Measurements from ENCODE around the gene PPFIBP2. TPM values are rescaled to one million over a fixed set of nuclear protein-coding genes. Genes with fewer than 3 reads are reported as not detected.

PPFIBP2 gene
- total RNA-seq, 2 experiments from 2014 or later, result 33.1 to 34.7 TPM

DNA sequence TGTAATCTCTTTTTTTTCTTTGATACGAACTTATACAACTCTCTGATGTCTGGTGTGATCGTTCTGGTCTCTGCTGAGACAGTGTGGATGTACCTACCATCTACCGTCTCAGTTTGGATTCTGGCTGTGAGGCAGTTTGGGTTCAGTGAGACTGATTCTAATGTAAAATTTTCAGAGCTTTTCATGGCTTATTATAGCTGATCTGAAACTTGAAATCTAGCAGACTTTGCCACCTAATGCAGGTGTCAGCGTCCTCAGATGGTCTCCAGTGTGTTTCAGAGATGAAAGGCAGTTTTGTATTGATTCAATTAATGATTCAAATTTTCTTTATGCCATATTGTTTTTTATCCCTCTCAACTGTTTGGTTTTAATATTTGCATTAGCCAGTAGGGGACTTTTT is 35.9 kb downstream of the PPFIBP2 start:
- Mint-ChIP-seq H3K4me3 (no peak overlapping the region), H3K36me3 (ENCODE audit: low read depth) (peaks cover 6% of the 10 kb centered on the region), H3K27ac (no peak overlapping the region), H3K9me3 (no peaks in the 10 kb centered on the region), H3K27me3 (no peaks in the 10 kb centered on the region), H3K4me1 (peaks cover 8% of the 10 kb centered on the region)
- CTCF ChIA-PET, result no interaction called here
- POLR2A ChIA-PET, result no interaction called here
- DNase-seq, result no peak

DNA sequence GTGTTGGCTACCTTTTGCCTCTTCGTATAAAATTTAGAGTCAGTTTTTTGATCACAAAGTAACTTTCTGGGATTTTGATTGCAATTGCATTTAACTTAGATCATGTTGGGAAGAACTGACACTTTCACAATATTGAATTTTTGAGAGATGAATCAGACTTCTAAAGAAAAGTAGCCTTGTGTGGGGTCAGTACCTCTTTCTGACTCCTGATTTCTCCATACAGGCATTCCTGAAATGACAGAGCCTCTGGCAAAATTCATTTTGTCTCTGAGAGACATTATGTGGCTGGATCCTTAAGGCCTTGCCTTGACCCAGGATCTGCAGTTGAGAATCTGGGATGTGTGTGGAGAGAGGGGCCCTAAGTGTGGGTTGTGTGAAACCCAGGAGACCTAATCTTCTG is 37.8 kb downstream of the PPFIBP2 start:
- H3K4me1 Mint-ChIP-seq, result peaks cover 7% of the 10 kb centered on the region
- no peaks in the 10 kb centered on the region for H3K27me3 Mint-ChIP-seq
- no peak overlapping the region for H3K27ac Mint-ChIP-seq
- ChIA-PET CTCF (no interaction called here), POLR2A (no interaction called here)
- H3K4me3 Mint-ChIP-seq, result no peak overlapping the region
- H3K9me3 Mint-ChIP-seq, result no peaks in the 10 kb centered on the region
- DNase-seq, result no peak
- peaks cover 6% of the 10 kb centered on the region for H3K36me3 Mint-ChIP-seq (ENCODE audit: low read depth)

DNA sequence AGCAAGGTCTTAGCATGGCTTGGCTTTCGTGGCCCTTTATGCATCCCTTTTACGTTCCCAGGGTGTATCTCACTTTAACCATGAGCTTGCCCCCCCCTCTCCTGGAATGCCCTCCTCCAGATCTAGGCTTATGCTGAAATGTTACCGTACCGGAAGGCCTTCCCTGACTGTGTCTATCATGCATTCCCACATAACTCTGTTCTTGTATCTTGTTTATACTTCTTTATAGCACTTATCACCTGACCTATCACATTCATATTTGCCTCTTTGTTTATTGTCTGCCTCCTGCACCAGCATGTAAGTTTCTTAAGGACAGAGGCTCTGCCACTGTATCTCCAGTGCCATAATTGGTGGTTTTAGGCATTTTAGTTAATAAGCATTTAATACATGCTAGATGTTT is 38.9 kb downstream of the PPFIBP2 start:
- Mint-ChIP-seq H3K27me3 (no peaks in the 10 kb centered on the region), H3K9me3 (no peaks in the 10 kb centered on the region), H3K4me3 (no peak overlapping the region), H3K27ac (no peak overlapping the region), H3K4me1 (peaks cover 7% of the 10 kb centered on the region), H3K36me3 (ENCODE audit: low read depth) (peaks cover 6% of the 10 kb centered on the region)
- ChIA-PET POLR2A (no interaction called here), CTCF (interaction anchor here (0.6 kb wide), 1 partner anchor 47 kb away, joined by 6 read pairs; no protein-coding TSS in a partner anchor)
- DNase-seq, result no peak

DNA sequence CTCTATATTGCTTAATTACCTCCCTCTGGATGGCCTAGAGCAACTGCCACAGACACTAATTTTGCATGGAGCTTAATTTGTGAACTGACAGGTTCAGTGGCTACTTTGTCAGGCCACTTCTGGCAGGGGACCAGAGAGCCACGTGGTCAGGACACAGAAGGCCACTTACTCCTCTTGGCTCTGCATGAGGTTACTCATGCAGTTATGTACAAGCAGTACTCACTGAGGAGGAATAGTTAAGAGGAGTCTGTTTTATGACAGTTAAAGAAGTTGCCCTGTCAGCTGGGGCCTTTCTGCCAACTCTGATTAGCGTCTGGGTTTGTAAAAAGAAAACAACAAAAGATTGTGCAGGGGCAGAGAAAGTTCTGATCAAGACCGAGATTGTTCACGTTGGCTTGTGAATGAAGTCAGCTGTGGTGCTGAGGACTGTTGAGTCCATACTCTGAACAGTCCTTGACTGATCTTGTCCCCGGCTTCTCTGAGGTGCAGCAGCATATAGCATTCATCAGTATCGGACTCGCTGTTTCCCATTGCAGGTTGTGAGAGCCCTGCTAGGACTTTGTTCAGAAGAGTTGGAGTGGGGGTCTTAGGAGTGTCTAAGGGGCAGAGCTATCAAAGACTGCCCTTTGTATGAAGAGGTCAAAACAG is 41.4 kb downstream of the PPFIBP2 start:
- Mint-ChIP-seq H3K4me1 (no peaks in the 10 kb centered on the region), H3K4me3 (no peak overlapping the region), H3K27ac (no peak overlapping the region), H3K27me3 (no peaks in the 10 kb centered on the region), H3K9me3 (no peaks in the 10 kb centered on the region), H3K36me3 (ENCODE audit: low read depth) (peaks cover 6% of the 10 kb centered on the region)
- DNase-seq, result no peak
- ChIA-PET POLR2A (no interaction called here), CTCF (no interaction called here)

DNA sequence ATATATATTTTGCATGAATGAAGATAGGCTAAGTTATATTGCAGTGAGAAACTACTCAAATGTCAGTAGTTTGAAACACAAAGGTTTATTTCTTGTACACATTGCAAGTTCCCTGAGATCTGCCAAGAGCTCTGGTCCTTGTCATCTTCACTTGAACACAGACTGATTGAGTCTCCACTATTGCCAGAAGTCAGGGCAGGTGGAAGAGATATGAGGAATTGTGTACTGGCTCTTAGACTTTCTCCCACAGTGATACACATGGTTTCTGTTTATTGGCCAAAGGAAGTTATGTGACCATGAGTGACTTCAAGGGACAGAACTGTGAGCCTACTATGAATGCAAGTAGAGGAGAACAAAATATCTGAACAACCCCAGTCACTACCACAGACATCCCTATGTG is 44.2 kb downstream of the PPFIBP2 start:
- ChIA-PET CTCF (no interaction called here), POLR2A (no interaction called here)
- no peak for DNase-seq
- Mint-ChIP-seq H3K27me3 (no peaks in the 10 kb centered on the region), H3K9me3 (no peaks in the 10 kb centered on the region), H3K36me3 (ENCODE audit: low read depth) (peaks cover 3% of the 10 kb centered on the region), H3K27ac (no peak overlapping the region), H3K4me1 (no peaks in the 10 kb centered on the region), H3K4me3 (no peak overlapping the region)

DNA sequence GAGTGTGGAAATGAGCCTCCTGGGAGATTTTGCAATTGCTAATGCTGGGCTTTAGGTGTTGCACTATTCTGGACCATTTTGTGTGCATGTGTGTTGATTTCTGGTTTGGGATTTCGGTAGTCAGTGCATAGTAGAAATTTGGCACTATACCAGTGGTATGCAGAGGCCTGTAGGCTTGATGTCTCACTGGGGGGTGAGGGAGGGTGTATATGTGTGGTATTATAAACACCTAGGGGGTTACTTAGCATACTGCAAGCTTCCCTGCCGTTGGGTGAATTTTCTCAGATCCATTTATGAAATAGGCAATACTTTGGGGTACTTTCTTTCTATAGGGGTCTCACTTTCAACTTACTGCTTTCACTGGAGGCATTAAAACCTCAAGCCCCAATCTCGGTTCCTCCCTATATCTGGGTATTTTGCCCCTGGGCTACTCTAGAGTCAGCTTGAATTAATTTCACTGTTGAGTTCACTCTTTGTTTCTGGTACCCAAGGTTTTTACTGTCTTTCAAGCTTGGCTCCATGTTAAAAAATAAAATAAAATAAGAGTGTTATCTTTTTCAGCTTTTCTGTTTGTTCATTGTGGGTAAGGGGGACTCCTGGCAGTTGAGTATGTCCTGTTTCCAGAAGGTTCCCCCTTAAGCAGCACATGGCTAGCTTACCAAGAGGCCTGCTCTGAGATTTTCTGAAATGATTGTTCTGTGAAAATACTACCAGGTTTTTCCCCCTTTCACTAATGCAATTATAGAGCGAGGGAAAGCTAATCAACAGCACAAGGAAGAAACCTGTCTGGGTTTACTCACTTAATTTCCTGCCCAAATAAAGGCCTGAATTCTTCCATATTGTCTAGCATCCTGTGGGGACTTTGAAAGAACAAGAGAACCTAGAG is 45.8 kb downstream of the PPFIBP2 start:
- DNase-seq, result no peak
- Mint-ChIP-seq H3K4me1 (no peaks in the 10 kb centered on the region), H3K36me3 (ENCODE audit: low read depth) (no peaks in the 10 kb centered on the region), H3K9me3 (no peaks in the 10 kb centered on the region), H3K27ac (no peak overlapping the region), H3K27me3 (no peaks in the 10 kb centered on the region), H3K4me3 (no peak overlapping the region)
- CTCF ChIA-PET, result interaction anchor here (1.3 kb wide), 1 partner anchor 11 kb away, joined by 3 read pairs; no protein-coding TSS in a partner anchor
- POLR2A ChIA-PET, result no interaction called here

DNA sequence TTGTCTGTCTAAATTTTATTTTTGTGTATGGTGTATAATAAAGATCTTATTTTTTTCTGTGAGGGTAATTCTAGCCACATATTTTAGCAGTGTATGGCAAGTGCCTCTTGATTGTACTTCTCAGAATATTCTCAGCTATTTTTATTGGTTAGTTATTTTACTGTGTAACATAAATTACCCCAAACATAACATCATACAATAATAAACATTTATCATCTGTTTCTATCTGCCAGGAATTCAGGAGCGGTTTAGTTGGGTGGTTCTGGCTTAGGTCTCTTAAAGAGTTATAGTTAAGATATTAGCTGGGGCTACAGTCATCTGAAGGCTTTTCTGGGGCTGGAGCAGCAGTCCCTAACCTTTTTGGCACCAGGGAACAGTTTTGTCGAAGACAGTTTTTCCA is 47.8 kb downstream of the PPFIBP2 start:
- no peak for DNase-seq
- H3K4me3 Mint-ChIP-seq, result no peak overlapping the region
- no peaks in the 10 kb centered on the region for H3K9me3 Mint-ChIP-seq
- H3K4me1 Mint-ChIP-seq, result no peaks in the 10 kb centered on the region
- peaks cover 6% of the 10 kb centered on the region for H3K36me3 Mint-ChIP-seq (ENCODE audit: low read depth)
- POLR2A ChIA-PET, result no interaction called here
- H3K27me3 Mint-ChIP-seq, result no peaks in the 10 kb centered on the region
- no peak overlapping the region for H3K27ac Mint-ChIP-seq
- CTCF ChIA-PET, result interaction anchor here (1.3 kb wide), 1 partner anchor 40 kb away, joined by 3 read pairs; no protein-coding TSS in a partner anchor

DNA sequence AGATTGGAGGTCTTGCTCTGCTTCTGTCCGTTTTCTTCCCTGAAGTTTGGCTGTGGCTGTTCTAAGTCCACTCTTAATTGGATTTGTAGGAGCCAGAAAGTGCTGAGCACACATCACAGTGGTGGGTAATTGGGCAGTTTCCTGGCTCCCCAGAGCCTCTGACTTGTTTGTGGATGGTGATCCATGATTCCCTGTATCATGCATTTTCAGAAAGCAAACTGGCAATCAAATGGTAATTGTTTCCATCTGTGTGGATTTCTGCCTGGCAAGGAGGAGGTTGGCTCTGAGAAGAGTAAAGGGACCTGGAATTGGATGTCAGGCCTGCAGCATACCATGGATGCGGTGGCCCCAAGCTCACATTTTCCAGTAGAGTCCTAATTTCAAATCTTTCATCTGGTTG is 49.5 kb downstream of the PPFIBP2 start:
- peaks cover 12% of the 10 kb centered on the region for H3K36me3 Mint-ChIP-seq (ENCODE audit: low read depth)
- CTCF ChIA-PET, result no interaction called here

DNA sequence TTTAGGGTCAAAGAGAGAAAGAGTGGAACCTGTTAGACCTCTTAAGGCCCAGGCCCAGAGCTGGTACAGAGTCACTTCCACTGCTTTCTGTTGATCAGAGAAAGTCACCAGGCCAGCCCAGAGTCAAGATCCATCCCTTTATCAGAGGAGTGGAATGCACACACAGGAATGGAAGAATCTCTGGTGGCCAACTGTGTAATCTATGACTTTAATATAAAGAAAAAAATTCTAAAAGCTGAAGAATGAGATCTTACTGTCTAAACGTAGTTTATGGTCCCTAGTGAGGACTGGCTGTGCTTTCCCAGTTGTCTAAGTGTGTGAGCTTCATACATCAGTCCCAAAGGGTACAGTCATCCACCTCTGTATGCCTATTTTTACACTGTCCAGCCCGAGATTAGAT is 51.0 kb downstream of the PPFIBP2 start:
- H3K4me1 Mint-ChIP-seq, result no peaks in the 10 kb centered on the region
- no peak overlapping the region for H3K27ac Mint-ChIP-seq
- CTCF ChIA-PET, result interaction anchor here (0.7 to 0.9 kb wide), 3 partner anchors 9 to 25 kb away, joined by 3 to 5 read pairs (median 4); no protein-coding TSS in a partner anchor
- no peak overlapping the region for H3K4me3 Mint-ChIP-seq
- POLR2A ChIA-PET, result no interaction called here
- H3K36me3 Mint-ChIP-seq (ENCODE audit: low read depth), result peaks cover 16% of the 10 kb centered on the region
- no peaks in the 10 kb centered on the region for H3K9me3 Mint-ChIP-seq
- no peaks in the 10 kb centered on the region for H3K27me3 Mint-ChIP-seq
- DNase-seq, result no peak

More for the DNA sequence above, 49.5 kb downstream of the PPFIBP2 start:
- H3K4me3 Mint-ChIP-seq, result no peak overlapping the region
- H3K4me1 Mint-ChIP-seq, result no peaks in the 10 kb centered on the region
- DNase-seq, result no peak
- no peak overlapping the region for H3K27ac Mint-ChIP-seq
- H3K27me3 Mint-ChIP-seq, result no peaks in the 10 kb centered on the region
- H3K9me3 Mint-ChIP-seq, result no peaks in the 10 kb centered on the region
- POLR2A ChIA-PET, result no interaction called here

DNA sequence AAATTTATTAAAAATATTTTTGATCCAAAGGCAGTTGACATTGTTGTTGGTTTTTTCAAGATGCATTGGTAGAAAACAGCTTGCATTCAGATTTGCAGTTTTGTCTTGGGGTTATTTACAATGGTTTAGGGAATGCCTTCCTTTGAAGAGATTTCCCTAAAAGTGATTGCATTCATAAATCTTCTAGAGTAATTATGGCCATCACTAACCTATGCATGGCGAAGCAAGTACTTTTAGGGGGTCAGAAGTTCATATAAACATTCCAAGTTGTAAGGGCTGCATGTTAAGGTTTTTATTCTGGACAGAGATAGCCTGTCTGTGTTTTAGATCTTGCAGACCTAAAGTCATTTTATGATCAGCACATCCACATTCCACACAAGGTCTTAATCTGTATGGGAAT is 53.5 kb downstream of the PPFIBP2 start:
- no peak overlapping the region for H3K27ac Mint-ChIP-seq
- ChIA-PET POLR2A (no interaction called here), CTCF (no interaction called here)
- no peaks in the 10 kb centered on the region for H3K4me1 Mint-ChIP-seq
- peaks cover 2% of the 10 kb centered on the region for H3K27me3 Mint-ChIP-seq
- no peak overlapping the region for H3K4me3 Mint-ChIP-seq
- no peaks in the 10 kb centered on the region for H3K9me3 Mint-ChIP-seq
- DNase-seq, result no peak
- H3K36me3 Mint-ChIP-seq (ENCODE audit: low read depth), result peaks cover 16% of the 10 kb centered on the region

DNA sequence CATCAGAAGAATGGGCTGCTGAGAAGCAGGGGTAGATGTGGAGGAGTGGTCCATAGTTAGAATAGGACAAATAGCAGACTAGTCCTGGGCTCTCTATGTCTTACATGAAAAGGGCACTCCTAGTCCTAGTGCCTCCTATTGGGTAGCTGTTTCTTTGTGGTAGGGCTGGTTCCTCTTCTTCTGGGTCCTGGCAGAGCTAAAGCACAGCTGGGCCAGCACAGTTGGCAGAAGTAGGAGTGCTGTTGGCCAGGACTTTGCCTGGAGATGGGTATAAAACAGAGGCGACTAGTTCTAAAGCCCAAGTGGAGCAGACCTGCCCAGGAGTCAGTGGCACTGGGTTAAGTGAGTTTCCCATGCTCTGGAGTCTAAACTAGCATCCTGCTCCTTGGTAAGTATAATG is 55.2 kb downstream of the PPFIBP2 start:
- H3K36me3 Mint-ChIP-seq (ENCODE audit: low read depth), result peaks cover 16% of the 10 kb centered on the region
- DNase-seq, result no peak
- H3K27me3 Mint-ChIP-seq, result peaks cover 4% of the 10 kb centered on the region
- H3K27ac Mint-ChIP-seq, result no peak overlapping the region
- H3K4me3 Mint-ChIP-seq, result no peak overlapping the region
- CTCF ChIA-PET, result no interaction called here
- no peaks in the 10 kb centered on the region for H3K9me3 Mint-ChIP-seq
- no peaks in the 10 kb centered on the region for H3K4me1 Mint-ChIP-seq
- POLR2A ChIA-PET, result no interaction called here

DNA sequence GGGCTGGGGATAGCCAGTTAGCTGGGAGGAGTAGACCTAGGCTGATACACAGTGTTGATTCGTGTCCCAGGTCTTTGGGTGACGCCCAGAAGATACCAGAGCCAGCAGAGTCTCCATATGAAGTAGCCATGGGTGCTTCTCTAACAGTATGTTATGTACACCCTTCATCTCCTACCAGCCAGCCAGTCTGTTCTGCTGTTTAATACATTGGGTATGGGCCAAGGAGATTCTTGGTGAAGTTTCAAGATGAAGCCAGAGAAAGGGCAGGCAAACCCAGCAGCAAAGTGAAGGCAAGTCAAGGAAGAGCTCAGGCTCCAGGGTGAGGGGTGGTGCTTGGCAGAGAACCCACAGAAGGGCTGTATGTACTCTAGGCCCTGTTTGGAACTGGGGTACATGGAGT is 56.4 kb downstream of the PPFIBP2 start:
- H3K27ac Mint-ChIP-seq, result no peak overlapping the region

DNA sequence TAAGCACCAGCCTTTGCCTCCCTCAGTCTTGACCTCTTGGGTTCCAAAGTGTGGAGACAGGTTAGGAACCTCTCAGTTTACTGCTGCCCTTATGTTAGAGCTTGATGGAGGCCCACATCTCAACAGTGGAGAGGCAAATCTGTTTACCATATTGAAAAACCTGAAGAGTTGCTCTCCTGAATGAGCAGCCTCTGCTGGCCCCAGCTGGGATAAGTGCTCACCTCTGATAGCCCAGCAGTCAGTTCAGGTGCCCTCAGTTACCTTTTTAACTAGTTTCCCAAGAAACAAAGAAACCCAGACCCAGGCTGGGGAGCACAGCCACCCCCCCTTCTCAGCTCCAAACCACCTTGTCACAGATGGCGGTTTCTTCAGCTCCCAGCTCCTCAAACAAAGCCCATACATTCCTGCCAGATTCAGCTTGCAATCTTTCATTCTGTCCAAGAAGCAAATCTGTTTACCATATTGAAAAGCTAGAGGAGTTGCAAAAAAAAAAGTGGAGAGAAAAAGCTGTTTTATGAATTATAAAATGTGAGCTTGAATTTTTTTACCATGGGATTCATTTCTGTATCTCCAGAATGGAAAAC is 57.2 kb downstream of the PPFIBP2 start:
- Mint-ChIP-seq H3K27me3 (peaks cover 18% of the 10 kb centered on the region), H3K27ac (no peak overlapping the region), H3K4me1 (peaks cover 10% of the 10 kb centered on the region), H3K36me3 (ENCODE audit: low read depth) (peaks cover 14% of the 10 kb centered on the region), H3K9me3 (no peaks in the 10 kb centered on the region), H3K4me3 (no peak overlapping the region)
- ChIA-PET CTCF (interaction anchor here (0.7 to 1.3 kb wide), 4 partner anchors 12 to 66 kb away, joined by 3 read pairs; no protein-coding TSS in a partner anchor), POLR2A (interaction anchor here (0.6 kb wide), 2 partner anchors 11 to 54 kb away, joined by 5 to 6 read pairs; no protein-coding TSS in a partner anchor)
- no peak for DNase-seq

More for the DNA sequence above, 56.4 kb downstream of the PPFIBP2 start:
- peaks cover 16% of the 10 kb centered on the region for H3K36me3 Mint-ChIP-seq (ENCODE audit: low read depth)
- ChIA-PET CTCF (interaction anchor here (1.3 kb wide), 1 partner anchor 11 kb away, joined by 3 read pairs; no protein-coding TSS in a partner anchor), POLR2A (interaction anchor here (0.6 kb wide), 1 partner anchor 54 kb away, joined by 6 read pairs; no protein-coding TSS in a partner anchor)
- peaks cover 2% of the 10 kb centered on the region for H3K4me1 Mint-ChIP-seq
- no peak for DNase-seq
- H3K9me3 Mint-ChIP-seq, result no peaks in the 10 kb centered on the region
- no peak overlapping the region for H3K4me3 Mint-ChIP-seq
- peaks cover 11% of the 10 kb centered on the region for H3K27me3 Mint-ChIP-seq

Measured in activated CD4-positive, alpha-beta T cell treated with anti-CD3 and anti-CD28 coated beads, Interleukin-2, amount 10 ng/mL, durations not matched to agents 7 days and 5 days (primary cell).